ENCODE measurements around the gene TAL1. TPM values are rescaled to one million over a fixed set of nuclear protein-coding genes. Genes with fewer than 3 reads are reported as not detected.

Gene TAL1
- total and polyA plus RNA-seq, 10 of the 15 experiments (the other 5 are each of a cell fraction or from before 2014, with no cell fraction given), result 0.05 TPM; not detected in 9

DNA sequence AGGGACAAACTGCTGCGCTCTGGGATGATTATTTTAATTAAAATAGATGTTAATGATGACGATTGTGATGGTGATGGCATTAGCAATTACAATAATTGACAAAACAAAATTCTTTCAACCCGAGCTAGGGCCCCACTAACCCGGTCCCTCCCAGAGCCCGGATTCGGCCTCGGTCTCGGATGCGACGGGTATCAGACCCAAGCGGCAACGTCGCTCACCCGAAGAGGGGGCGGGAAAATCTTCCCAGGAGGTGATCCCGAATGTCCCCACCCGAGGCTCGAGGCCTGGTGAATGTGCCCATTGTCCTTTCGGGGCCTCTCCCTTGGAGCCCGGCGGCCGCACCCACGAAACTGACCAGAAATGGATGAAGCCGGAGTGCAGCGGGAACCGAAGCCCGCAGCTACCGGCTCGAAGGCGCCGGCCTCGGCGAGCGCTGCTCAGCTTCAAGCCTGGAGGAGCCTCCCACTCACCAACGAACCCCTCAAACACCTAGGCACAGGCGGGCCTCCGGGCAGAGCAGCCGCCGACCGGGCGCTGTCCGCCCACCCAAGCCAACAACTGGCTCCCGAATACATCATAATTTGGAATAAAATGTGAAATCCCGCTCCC lies 1.2 kb downstream of the TAL1 start:
- no peaks in the 10 kb centered on the region for H3K36me3 ChIP-seq (ENCODE audit: control insufficient read depth in 2 of 2, insufficient read depth in 2 of 2, low read length in 1 of 2)
- ChIA-PET RAD21 (ENCODE audit: unreplicated experiment) (interaction anchor here (0.6 kb wide), 1 partner anchor 24 kb away, joined by 4 read pairs; no protein-coding TSS in a partner anchor), POLR2A (no interaction called here), SMC1A (ENCODE audit: uncharacterized antibody, unreplicated experiment) (no interaction called here), CTCF (no interaction called here)
- H3K27me3 ChIP-seq (replicated peaks in 1 of 2; ENCODE audit: control insufficient read depth in 2 of 2, insufficient read depth in 2 of 2, low read length in 1 of 2), result peaks cover 28 to 29% of the 10 kb centered on the region in 2 experiments
- H2AFZ ChIP-seq (ENCODE audit: control insufficient read depth, low read depth, low read length), result no peak overlapping the region
- no peak overlapping the region for H3K9ac ChIP-seq (ENCODE audit: control insufficient read depth, insufficient read depth, low read length)
- no peaks in the 10 kb centered on the region for H3K9me3 ChIP-seq (replicated peaks; ENCODE audit: control insufficient read depth, insufficient read depth, low read length)
- TF ChIP-seq NBN (IDR thresholded peaks at IDR 0.05) (no peak), EZH2 (IDR thresholded peaks at IDR 0.05; ENCODE audit: borderline replicate concordance, control insufficient read depth, low read depth, low read length) (peak; percentile 98; the same call in 1 of the 2 replicates), RAD21 (IDR thresholded peaks at IDR 0.05; ENCODE audit: insufficient read depth, low read depth, low read length) (no peak), SUZ12 (IDR thresholded peaks at IDR 0.05; ENCODE audit: unreplicated experiment) (peak; percentile 98), BMI1 (IDR thresholded peaks at IDR 0.05; ENCODE audit: borderline replicate concordance) (0 out of 2 replicates have a peak, but pooled peaks have one; percentile 22), STAT1 (conservative IDR thresholded peaks at IDR 0.05) (no peak)
- FAIRE-seq (no peak), DNase-seq (ENCODE audit: low read depth, low spot score) (no peak), ATAC-seq (no peak)
- intact Hi-C loops (cut with micrococcal nuclease; ENCODE audit: unreplicated experiment), result no loop called here
- H3K4me3 ChIP-seq, result no peak overlapping the region
- 5% methylated on average over 42 of the region's 44 CpGs for WGBS (ENCODE audit: insufficient coverage, insufficient replicate concordance, low lambda C conversion rate, missing lambda C conversion rate)
- in situ Hi-C loops (cut with MboI), result no loop called here
- BruUV-seq (replicated peaks), result no TSS peak
- no peaks in the 10 kb centered on the region for H3K79me2 ChIP-seq (ENCODE audit: control insufficient read depth, insufficient read depth, low read length)
- no peaks in the 10 kb centered on the region for H4K20me1 ChIP-seq (ENCODE audit: control insufficient read depth, insufficient read depth)
- no peak overlapping the region; the same call in 1 of the 2 replicates for H3K4me2 ChIP-seq (ENCODE audit: control insufficient read depth, insufficient read depth)
- H3K27ac ChIP-seq (ENCODE audit: control insufficient read depth, insufficient read depth), result no peak overlapping the region
- peaks cover 3% of the 10 kb centered on the region; the same call in 1 of the 2 replicates for H3K4me1 ChIP-seq (ENCODE audit: control insufficient read depth, insufficient read depth, low read length)

All from GM12878 (cell line).